ENCODE data around the gene ROS1. TPM values are rescaled to one million over a fixed set of nuclear protein-coding genes. Genes with fewer than 3 reads are reported as not detected.

ROS1 gene
- total and polyA plus RNA-seq, 4 donors, result under 0.01 TPM; not detected in 3

DNA sequence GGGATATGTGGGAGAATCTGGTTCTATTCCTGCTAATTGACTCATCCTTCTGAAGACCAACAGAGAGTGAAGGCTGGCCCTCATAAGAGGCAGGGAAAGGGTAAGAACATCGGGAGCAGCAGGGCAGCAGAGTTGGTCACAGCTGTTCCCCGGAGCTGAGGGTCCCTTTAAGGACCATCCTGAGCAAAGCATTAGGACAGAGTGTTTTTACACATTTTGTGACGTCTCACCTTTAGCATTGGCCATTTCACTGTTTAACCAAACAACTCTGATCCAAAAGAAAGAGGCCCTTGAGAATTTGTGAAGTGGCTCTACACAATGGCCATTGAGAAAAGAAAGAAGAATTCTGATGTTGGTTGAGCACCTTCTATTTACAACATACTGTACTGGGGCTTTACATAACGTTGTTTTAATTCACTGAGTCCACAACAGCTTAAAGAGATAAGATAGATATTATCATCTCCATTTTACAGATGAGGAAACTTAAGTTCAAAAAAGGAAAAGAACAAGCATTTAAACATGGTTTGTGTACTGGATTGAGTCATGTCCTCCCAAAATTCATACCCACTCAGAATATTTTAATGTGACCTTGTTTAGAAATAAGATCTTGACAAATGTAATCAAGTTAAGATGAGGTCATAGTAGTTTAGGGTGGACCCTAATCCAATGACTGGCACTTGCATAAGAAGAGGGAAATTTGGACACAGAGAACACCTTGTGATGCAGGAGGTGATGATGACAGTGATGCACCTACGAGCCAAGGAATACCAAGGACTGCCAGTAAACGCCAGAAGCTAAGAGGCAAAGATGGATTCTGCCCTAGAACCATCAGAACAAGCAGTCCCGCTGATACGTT, 98.4 kb downstream of the ROS1 start:
- no peaks in the 10 kb centered on the region for H3K27me3 ChIP-seq (ENCODE audit: control insufficient read depth in 4 of 4, insufficient read depth in 4 of 4, low read length in 3 of 4)
- H3K9ac ChIP-seq (ENCODE audit: low read depth in 1 of 2, low read length in 2 of 2), result no peak overlapping the region
- H3K9me3 ChIP-seq (ENCODE audit: control insufficient read depth in 4 of 4, low read length in 3 of 4), result no peaks in the 10 kb centered on the region
- WGBS, result 76% methylated on average over 8 of the region's 8 CpGs
- no peak overlapping the region for H3K4me3 ChIP-seq (ENCODE audit: low read depth in 1 of 3, low read length in 3 of 3)
- TF ChIP-seq, protein P1, sequence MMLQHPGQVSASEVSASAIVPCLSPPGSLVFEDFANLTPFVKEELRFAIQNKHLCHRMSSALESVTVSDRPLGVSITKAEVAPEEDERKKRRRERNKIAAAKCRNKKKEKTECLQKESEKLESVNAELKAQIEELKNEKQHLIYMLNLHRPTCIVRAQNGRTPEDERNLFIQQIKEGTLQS (IDR thresholded peaks at IDR 0.05), result no peak
- TF ChIP-seq YY1 (IDR thresholded peaks at IDR 0.05), result no peak
- TF ChIP-seq EGR1 (IDR thresholded peaks at IDR 0.05; ENCODE audit: low read depth in 2 of 2), result no peak
- no peak for TF ChIP-seq SP1 (IDR thresholded peaks at IDR 0.05)
- TF ChIP-seq, protein P2, sequence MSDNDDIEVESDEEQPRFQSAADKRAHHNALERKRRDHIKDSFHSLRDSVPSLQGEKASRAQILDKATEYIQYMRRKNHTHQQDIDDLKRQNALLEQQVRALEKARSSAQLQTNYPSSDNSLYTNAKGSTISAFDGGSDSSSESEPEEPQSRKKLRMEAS (IDR thresholded peaks at IDR 0.05), result no peak
- TF ChIP-seq FOXA2 (IDR thresholded peaks at IDR 0.05), result no peak
- TF ChIP-seq TAF1 (conservative IDR thresholded peaks at IDR 0.05), result no peak
- no peak for TF ChIP-seq FOXA1 (IDR thresholded peaks at IDR 0.05)
- TF ChIP-seq, protein P3, sequence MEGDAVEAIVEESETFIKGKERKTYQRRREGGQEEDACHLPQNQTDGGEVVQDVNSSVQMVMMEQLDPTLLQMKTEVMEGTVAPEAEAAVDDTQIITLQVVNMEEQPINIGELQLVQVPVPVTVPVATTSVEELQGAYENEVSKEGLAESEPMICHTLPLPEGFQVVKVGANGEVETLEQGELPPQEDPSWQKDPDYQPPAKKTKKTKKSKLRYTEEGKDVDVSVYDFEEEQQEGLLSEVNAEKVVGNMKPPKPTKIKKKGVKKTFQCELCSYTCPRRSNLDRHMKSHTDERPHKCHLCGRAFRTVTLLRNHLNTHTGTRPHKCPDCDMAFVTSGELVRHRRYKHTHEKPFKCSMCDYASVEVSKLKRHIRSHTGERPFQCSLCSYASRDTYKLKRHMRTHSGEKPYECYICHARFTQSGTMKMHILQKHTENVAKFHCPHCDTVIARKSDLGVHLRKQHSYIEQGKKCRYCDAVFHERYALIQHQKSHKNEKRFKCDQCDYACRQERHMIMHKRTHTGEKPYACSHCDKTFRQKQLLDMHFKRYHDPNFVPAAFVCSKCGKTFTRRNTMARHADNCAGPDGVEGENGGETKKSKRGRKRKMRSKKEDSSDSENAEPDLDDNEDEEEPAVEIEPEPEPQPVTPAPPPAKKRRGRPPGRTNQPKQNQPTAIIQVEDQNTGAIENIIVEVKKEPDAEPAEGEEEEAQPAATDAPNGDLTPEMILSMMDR (IDR thresholded peaks at IDR 0.05; ENCODE audit: low read depth, low read length, missing input control), result no peak
- TF ChIP-seq JUND (IDR thresholded peaks at IDR 0.05), result no peak
- no peak for TF ChIP-seq HNF4A (conservative IDR thresholded peaks at IDR 0.05)
- TF ChIP-seq, protein P4, sequence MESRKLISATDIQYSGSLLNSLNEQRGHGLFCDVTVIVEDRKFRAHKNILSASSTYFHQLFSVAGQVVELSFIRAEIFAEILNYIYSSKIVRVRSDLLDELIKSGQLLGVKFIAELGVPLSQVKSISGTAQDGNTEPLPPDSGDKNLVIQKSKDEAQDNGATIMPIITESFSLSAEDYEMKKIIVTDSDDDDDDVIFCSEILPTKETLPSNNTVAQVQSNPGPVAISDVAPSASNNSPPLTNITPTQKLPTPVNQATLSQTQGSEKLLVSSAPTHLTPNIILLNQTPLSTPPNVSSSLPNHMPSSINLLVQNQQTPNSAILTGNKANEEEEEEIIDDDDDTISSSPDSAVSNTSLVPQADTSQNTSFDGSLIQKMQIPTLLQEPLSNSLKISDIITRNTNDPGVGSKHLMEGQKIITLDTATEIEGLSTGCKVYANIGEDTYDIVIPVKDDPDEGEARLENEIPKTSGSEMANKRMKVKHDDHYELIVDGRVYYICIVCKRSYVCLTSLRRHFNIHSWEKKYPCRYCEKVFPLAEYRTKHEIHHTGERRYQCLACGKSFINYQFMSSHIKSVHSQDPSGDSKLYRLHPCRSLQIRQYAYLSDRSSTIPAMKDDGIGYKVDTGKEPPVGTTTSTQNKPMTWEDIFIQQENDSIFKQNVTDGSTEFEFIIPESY (IDR thresholded peaks at IDR 0.05), result no peak
- TF ChIP-seq, protein P5, sequence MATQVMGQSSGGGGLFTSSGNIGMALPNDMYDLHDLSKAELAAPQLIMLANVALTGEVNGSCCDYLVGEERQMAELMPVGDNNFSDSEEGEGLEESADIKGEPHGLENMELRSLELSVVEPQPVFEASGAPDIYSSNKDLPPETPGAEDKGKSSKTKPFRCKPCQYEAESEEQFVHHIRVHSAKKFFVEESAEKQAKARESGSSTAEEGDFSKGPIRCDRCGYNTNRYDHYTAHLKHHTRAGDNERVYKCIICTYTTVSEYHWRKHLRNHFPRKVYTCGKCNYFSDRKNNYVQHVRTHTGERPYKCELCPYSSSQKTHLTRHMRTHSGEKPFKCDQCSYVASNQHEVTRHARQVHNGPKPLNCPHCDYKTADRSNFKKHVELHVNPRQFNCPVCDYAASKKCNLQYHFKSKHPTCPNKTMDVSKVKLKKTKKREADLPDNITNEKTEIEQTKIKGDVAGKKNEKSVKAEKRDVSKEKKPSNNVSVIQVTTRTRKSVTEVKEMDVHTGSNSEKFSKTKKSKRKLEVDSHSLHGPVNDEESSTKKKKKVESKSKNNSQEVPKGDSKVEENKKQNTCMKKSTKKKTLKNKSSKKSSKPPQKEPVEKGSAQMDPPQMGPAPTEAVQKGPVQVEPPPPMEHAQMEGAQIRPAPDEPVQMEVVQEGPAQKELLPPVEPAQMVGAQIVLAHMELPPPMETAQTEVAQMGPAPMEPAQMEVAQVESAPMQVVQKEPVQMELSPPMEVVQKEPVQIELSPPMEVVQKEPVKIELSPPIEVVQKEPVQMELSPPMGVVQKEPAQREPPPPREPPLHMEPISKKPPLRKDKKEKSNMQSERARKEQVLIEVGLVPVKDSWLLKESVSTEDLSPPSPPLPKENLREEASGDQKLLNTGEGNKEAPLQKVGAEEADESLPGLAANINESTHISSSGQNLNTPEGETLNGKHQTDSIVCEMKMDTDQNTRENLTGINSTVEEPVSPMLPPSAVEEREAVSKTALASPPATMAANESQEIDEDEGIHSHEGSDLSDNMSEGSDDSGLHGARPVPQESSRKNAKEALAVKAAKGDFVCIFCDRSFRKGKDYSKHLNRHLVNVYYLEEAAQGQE (IDR thresholded peaks at IDR 0.05), result no peak
- H3K4me1 ChIP-seq (ENCODE audit: control insufficient read depth in 4 of 4, insufficient read depth in 4 of 4, low read length in 3 of 4), result no peaks in the 10 kb centered on the region
- H3K27ac ChIP-seq (ENCODE audit: low read depth in 1 of 2, low read length in 2 of 2), result no peak overlapping the region
- H3K36me3 ChIP-seq (ENCODE audit: control insufficient read depth in 4 of 4, insufficient read depth in 3 of 4, low read depth in 1 of 4, low read length in 3 of 4), result no peaks in the 10 kb centered on the region
- DNase-seq (ENCODE audit: low spot score), result no peak

DNA sequence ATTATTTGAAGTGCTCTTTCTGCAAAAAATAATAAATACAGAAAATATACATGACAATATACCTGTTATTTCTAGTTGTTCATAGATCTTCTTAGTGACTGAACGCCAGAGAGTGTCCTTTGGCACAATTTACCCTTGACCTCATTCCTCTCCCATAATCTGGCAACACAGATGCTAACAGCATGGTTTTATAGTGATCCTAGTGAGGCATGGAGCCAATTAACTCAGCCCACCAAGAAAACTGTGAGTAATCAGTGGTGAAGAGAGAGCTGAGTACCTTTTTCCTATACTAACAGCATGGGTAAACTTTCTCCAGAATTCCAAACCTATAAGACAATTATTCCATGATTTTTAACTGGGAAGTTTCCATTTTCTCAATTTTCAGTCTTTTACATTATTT, 99.3 kb downstream of the ROS1 start:
- Histone ChIP-seq H3K4me3 (ENCODE audit: low read depth in 1 of 3, low read length in 3 of 3) (no peak overlapping the region), H3K9me3 (ENCODE audit: control insufficient read depth in 4 of 4, low read length in 3 of 4) (no peaks in the 10 kb centered on the region), H3K4me1 (ENCODE audit: control insufficient read depth in 4 of 4, insufficient read depth in 4 of 4, low read length in 3 of 4) (no peaks in the 10 kb centered on the region), H3K27ac (ENCODE audit: low read depth in 1 of 2, low read length in 2 of 2) (no peak overlapping the region), H3K27me3 (ENCODE audit: control insufficient read depth in 4 of 4, insufficient read depth in 4 of 4, low read length in 3 of 4) (no peaks in the 10 kb centered on the region), H3K9ac (ENCODE audit: low read depth in 1 of 2, low read length in 2 of 2) (no peak overlapping the region), H3K36me3 (ENCODE audit: control insufficient read depth in 4 of 4, insufficient read depth in 3 of 4, low read depth in 1 of 4, low read length in 3 of 4) (no peaks in the 10 kb centered on the region)
- WGBS, result 76% methylated on average over 1 of the region's 1 CpG
- no peak for DNase-seq (ENCODE audit: low spot score)
- TF ChIP-seq EGR1 (IDR thresholded peaks at IDR 0.05; ENCODE audit: low read depth in 2 of 2), result no peak
- no peak for TF ChIP-seq TAF1 (conservative IDR thresholded peaks at IDR 0.05)
- TF ChIP-seq JUND (IDR thresholded peaks at IDR 0.05), result no peak
- no peak for TF ChIP-seq GABPA (IDR thresholded peaks at IDR 0.05 in 1 of 2, conservative IDR thresholded peaks at IDR 0.05 in 1 of 2)
- TF ChIP-seq RXRA (IDR thresholded peaks at IDR 0.05), result no peak
- no peak for TF ChIP-seq NR2F2 (IDR thresholded peaks at IDR 0.05)
- TF ChIP-seq FOXA1 (IDR thresholded peaks at IDR 0.05), result no peak
- TF ChIP-seq, protein P1 (IDR thresholded peaks at IDR 0.05), result no peak
- no peak for TF ChIP-seq RAD21 (IDR thresholded peaks at IDR 0.05)
- no peak for TF ChIP-seq FOXA2 (IDR thresholded peaks at IDR 0.05)
- TF ChIP-seq, protein P5 (IDR thresholded peaks at IDR 0.05), result no peak
- TF ChIP-seq HNF4A (conservative IDR thresholded peaks at IDR 0.05), result no peak
- no peak for TF ChIP-seq HNF4G (IDR thresholded peaks at IDR 0.05)
- TF ChIP-seq SP1 (IDR thresholded peaks at IDR 0.05), result no peak
- no peak for TF ChIP-seq YY1 (IDR thresholded peaks at IDR 0.05)
